ENCODE results near the gene GIMAP4.
A peak's percentile ranks its signal among the peaks of the same experiment; 100 is the strongest.
"Not testable (repeated sequence)": the region's sequence is repeated elsewhere in the genome, so short reads cannot be mapped to it uniquely, and the experiment has no call there.

The GIMAP4 gene

DNA sequence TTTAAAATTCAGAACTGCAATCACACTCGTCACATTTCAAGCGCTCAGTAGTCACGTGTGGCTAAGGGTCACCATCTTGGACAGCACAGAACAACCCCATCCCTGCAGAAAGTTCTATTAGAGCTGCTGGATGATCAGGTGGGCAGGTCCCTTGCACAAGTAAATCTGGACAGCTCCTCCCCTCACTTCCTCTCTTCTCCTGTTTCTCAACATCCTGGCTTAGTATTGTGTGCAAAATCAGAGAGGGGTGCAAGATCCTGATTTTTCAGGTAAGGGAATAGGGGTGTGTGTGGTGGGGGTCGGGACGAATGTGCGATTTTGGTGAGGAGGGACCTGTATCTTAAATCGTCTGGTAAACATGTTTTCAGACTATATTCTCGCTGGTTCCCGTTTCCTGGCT is at the start of gene GIMAP4:
GIMAP4 (plus strand) TSS at position 222 of the 400 bp plus-strand sequence. CDS start 2,512 bp downstream, outside the sequence.
- DNase-seq (ENCODE audit: low spot score in 2 of 2) (no peak), ATAC-seq (ENCODE audit: low read depth) (no peak)
- Mint-ChIP-seq H3K36me3 (no peaks in the 10 kb centered on the region), H3K27me3 (peaks cover 7% of the 10 kb centered on the region), H3K4me1 (peaks cover 8% of the 10 kb centered on the region), H3K27ac (no peak within 1 kb of the TSS), H3K4me3 (peak within 1 kb of the TSS; percentile 21), H3K9me3 (no peaks in the 10 kb centered on the region)

DNA sequence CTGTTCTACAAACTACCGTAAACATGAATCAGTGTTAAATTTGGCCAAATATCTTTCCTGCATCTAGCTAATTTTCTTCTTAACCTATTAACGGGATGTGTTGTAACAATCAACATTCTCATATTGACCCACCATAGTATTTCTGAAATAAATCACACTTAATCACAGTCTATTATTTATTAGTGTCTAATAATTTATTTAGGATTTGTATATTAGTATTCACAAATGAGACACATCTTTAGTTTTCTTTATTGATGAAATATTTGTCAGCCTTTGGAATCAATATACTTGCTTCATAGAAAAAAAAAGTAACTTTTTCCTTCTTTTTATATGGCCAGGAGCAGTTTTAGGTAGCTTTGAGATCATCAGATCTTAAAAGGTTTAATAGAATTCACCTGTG is 47.9 kb upstream of the GIMAP4 start:
- ATAC-seq (ENCODE audit: low read depth) (no peak), DNase-seq (ENCODE audit: low spot score in 2 of 2) (no peak)
- H3K27me3 Mint-ChIP-seq: peaks cover 5% of the 10 kb centered on the region
- no peaks in the 10 kb centered on the region for H3K9me3 Mint-ChIP-seq
- H3K4me1 Mint-ChIP-seq: peaks cover 3% of the 10 kb centered on the region
- H3K4me3 Mint-ChIP-seq: no peak overlapping the region
- H3K36me3 Mint-ChIP-seq: no peaks in the 10 kb centered on the region
- no peak overlapping the region for H3K27ac Mint-ChIP-seq

- Mint-ChIP-seq H3K4me1 (no peaks in the 10 kb centered on the region), H3K27me3 (peaks cover 5% of the 10 kb centered on the region), H3K36me3 (no peaks in the 10 kb centered on the region), H3K9me3 (no peaks in the 10 kb centered on the region), H3K4me3 (no peak overlapping the region), H3K27ac (no peak overlapping the region)
- ATAC-seq (ENCODE audit: low read depth) (no peak), DNase-seq (ENCODE audit: low spot score in 2 of 2) (no peak)
Measured at GRCh38 chr7:150520145-150520544, 47.0 kb upstream of the GIMAP4 start.

- not testable (repeated sequence) for H3K4me3 Mint-ChIP-seq; ATAC-seq (ENCODE audit: low read depth)
Measured at GRCh38 chr7:150522931-150523330, 44.3 kb upstream of the GIMAP4 start.

DNA sequence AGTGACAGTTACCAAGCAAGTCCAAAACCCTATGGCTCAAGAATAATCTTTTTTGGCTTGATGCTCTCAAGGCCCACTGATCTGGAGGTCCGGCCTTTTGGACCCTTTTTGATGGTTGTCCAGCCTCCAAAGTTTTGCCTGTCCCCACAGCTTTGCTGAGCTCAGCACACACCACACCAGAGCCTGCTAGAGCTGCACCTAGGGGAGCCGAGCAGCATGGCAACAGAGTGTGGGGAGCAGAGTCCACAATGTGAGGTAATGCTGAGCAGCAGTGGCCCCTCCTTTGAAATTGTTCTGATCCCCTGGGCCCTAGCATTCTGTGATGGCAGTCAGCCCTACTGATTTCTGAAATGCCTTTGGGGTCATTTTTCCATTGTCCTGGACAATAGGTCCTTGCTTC is 43.2 kb upstream of the GIMAP4 start:
- no peak overlapping the region for H3K4me3 Mint-ChIP-seq
- DNase-seq (ENCODE audit: low spot score in 2 of 2) (no peak), ATAC-seq (ENCODE audit: low read depth) (no peak)
- peaks cover 5% of the 10 kb centered on the region for H3K27me3 Mint-ChIP-seq
- no peaks in the 10 kb centered on the region for H3K36me3 Mint-ChIP-seq
- no peaks in the 10 kb centered on the region for H3K4me1 Mint-ChIP-seq
- no peak overlapping the region for H3K27ac Mint-ChIP-seq
- peaks cover 3% of the 10 kb centered on the region for H3K9me3 Mint-ChIP-seq

More at GRCh38 chr7:150522931-150523330, 44.3 kb upstream of the GIMAP4 start:
- H3K36me3 Mint-ChIP-seq; H3K27ac Mint-ChIP-seq; DNase-seq (ENCODE audit: low spot score in 2 of 2); H3K4me1 Mint-ChIP-seq; H3K9me3 Mint-ChIP-seq; H3K27me3 Mint-ChIP-seq: not testable (repeated sequence)

DNA sequence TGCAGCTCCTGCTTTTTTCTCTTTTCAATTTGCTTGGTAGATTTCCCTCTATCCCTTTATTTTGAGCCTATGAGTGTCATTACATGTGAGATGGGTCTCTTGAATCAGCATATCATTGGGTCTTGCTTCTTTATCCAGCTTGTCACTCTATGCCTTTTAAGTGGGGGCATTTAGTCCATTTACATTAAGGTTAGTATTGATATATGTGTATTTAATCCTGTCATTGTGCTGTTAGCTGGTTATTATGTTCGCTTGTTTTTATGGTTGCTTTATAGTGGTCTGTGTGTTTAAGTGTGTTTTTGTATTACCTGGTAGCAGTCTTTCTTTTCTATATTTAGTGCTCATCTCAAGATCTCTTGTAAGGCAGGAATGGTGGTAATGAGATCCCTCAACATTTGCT is 35.5 kb upstream of the GIMAP4 start:
- H3K36me3 Mint-ChIP-seq: peaks cover 11% of the 10 kb centered on the region
- H3K4me3 Mint-ChIP-seq: no peak overlapping the region
- no peak overlapping the region for H3K27ac Mint-ChIP-seq
- peaks cover 20% of the 10 kb centered on the region for H3K9me3 Mint-ChIP-seq
- no peaks in the 10 kb centered on the region for H3K4me1 Mint-ChIP-seq
- ATAC-seq (ENCODE audit: low read depth) (no peak), DNase-seq (ENCODE audit: low spot score in 2 of 2) (no peak)
- H3K27me3 Mint-ChIP-seq: peaks cover 16% of the 10 kb centered on the region

DNA sequence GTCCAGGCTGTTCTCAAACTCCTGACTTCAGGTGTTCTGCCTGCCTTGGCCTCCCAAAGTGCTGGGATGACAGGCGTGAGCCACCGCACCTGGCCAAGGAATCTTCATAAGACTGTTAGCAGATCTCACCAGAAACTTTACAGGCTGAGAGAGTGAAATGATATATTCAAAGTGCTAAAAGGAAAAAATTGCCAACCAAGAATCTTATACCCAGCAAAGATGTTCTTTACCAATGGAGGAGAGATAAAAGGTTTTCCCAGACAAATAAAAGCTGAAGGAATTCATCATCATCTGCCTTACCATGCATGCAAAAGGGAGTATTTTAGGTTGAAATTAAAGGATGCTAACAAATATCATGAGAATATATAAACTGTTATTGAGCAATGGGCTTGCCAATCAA is 28.9 kb upstream of the GIMAP4 start:
- peaks cover 7% of the 10 kb centered on the region for H3K36me3 Mint-ChIP-seq
- H3K4me3 Mint-ChIP-seq: no peak overlapping the region
- peaks cover 13% of the 10 kb centered on the region for H3K9me3 Mint-ChIP-seq
- DNase-seq (ENCODE audit: low spot score in 2 of 2) (no peak), ATAC-seq (ENCODE audit: low read depth) (no peak)
- peaks cover 9% of the 10 kb centered on the region for H3K27me3 Mint-ChIP-seq
- no peaks in the 10 kb centered on the region for H3K4me1 Mint-ChIP-seq
- no peak overlapping the region for H3K27ac Mint-ChIP-seq

GRCh38 chr7:150553163-150553562 is 14.0 kb upstream of the GIMAP4 start:
- Mint-ChIP-seq H3K4me1 (no peaks in the 10 kb centered on the region), H3K27me3 (peaks cover 7% of the 10 kb centered on the region), H3K27ac (no peak overlapping the region), H3K36me3 (peaks cover 2% of the 10 kb centered on the region), H3K4me3 (no peak overlapping the region), H3K9me3 (peaks cover 10% of the 10 kb centered on the region)
- ATAC-seq (ENCODE audit: low read depth): no peak
- no peak for DNase-seq (ENCODE audit: low spot score in 2 of 2)

DNA sequence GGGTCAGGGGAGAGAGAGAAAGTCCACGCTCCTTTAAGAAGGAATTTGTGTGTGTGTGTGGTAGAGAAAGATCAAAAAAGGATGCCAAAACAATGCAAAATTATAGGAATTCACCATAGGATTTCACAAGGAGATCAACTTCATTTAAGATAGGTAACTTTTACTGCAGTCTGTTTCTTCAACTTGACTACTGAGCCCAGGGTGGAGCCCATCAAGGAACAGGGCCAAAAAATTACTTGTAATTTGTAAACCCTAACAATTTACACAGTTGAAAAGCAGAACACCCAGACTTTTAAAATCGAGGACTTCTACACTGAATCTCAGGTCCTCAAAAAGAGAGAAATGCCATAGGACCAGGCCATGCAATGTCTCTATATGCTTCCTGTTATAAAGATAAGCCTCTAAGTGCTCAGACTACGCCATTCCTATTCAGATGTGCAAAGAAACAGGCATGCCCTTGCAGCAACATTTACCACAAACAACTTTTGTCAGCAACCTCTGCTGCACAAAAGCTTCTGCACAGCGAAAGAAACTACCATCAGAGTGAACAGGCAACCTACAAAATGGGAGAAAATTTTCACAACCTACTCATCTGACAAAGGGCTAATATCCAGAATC is 10.6 kb upstream of the GIMAP4 start:
- ATAC-seq (ENCODE audit: low read depth) (no peak), DNase-seq (ENCODE audit: low spot score in 2 of 2) (no peak)
- H3K27ac Mint-ChIP-seq: no peak overlapping the region
- H3K4me3 Mint-ChIP-seq: no peak overlapping the region
- H3K4me1 Mint-ChIP-seq: no peaks in the 10 kb centered on the region
- H3K36me3 Mint-ChIP-seq: no peaks in the 10 kb centered on the region
- H3K27me3 Mint-ChIP-seq: peaks cover 4% of the 10 kb centered on the region
- peaks cover 12% of the 10 kb centered on the region for H3K9me3 Mint-ChIP-seq

GRCh38 chr7:150560486-150560885 is 6.7 kb upstream of the GIMAP4 start:
- ATAC-seq (ENCODE audit: low read depth) (no peak), DNase-seq (ENCODE audit: low spot score in 2 of 2) (no peak)
- no peak overlapping the region for H3K4me3 Mint-ChIP-seq
- peaks cover 9% of the 10 kb centered on the region for H3K9me3 Mint-ChIP-seq
- peaks cover 2% of the 10 kb centered on the region for H3K27me3 Mint-ChIP-seq
- no peaks in the 10 kb centered on the region for H3K4me1 Mint-ChIP-seq
- H3K27ac Mint-ChIP-seq: no peak overlapping the region
- H3K36me3 Mint-ChIP-seq: no peaks in the 10 kb centered on the region

GRCh38 chr7:150562919-150563318 is 4.3 kb upstream of the GIMAP4 start:
- Mint-ChIP-seq H3K4me3 (no peak overlapping the region), H3K9me3 (peaks cover 9% of the 10 kb centered on the region), H3K36me3 (no peaks in the 10 kb centered on the region), H3K27me3 (peaks cover 7% of the 10 kb centered on the region), H3K4me1 (peaks cover 2% of the 10 kb centered on the region), H3K27ac (no peak overlapping the region)
- ATAC-seq (ENCODE audit: low read depth) (no peak), DNase-seq (ENCODE audit: low spot score in 2 of 2) (no peak)

- DNase-seq (ENCODE audit: low spot score in 2 of 2): no peak
- ATAC-seq (ENCODE audit: low read depth): no peak
- Mint-ChIP-seq H3K36me3 (no peaks in the 10 kb centered on the region), H3K9me3 (peaks cover 9% of the 10 kb centered on the region), H3K27me3 (peaks cover 7% of the 10 kb centered on the region), H3K4me3 (no peak overlapping the region), H3K4me1 (peaks cover 2% of the 10 kb centered on the region), H3K27ac (no peak overlapping the region)
Measured at GRCh38 chr7:150564006-150564405, 3.2 kb upstream of the GIMAP4 start.

DNA sequence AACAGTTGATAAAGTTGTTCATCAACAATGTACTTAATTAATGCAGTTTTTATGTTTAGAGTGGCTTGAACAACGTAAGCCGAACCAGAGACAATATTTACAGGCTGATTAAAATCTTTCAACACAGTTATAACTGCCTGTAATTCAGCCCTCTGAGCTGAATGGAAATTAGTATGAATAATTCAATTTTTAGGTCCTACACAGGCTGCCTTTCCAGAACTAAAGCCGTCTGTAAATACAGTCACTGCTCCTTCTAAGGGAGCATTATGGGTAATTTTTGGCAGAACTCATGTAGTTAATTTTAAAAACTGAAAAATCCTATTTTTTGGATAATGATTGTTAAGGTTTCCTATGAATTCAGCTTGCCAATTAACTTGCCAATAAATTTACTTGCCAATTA is 2.6 kb upstream of the GIMAP4 start:
- Mint-ChIP-seq H3K9me3 (peaks cover 8% of the 10 kb centered on the region), H3K4me1 (peaks cover 8% of the 10 kb centered on the region)
- no peak for ATAC-seq (ENCODE audit: low read depth)

GRCh38 chr7:150565239-150565638 is 2.0 kb upstream of the GIMAP4 start:
- H3K27ac Mint-ChIP-seq: no peak overlapping the region

More for the DNA sequence above, 2.6 kb upstream of the GIMAP4 start:
- Mint-ChIP-seq H3K4me3 (no peak overlapping the region), H3K27ac (no peak overlapping the region), H3K27me3 (peaks cover 7% of the 10 kb centered on the region), H3K36me3 (no peaks in the 10 kb centered on the region)
- no peak for DNase-seq (ENCODE audit: low spot score in 2 of 2)

DNA sequence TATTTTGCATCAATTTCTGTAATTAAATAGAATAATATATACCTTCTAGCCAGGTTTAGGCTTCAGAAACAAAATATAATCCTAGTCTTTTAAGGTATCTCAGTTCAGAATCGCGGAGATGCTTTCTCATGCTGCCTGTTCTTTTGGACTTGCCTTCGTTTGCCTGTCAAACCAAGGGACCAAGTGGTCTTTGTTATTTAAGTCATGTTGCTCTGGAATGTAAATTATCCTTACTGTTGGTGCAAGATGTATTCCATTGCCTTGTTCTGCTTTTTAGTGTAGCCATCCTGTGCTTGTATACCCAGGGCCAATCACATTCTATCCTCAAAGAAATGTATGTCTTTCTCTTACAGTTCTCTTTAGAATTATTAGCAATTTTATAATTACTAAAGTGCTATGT is 1.1 kb upstream of the GIMAP4 start:
- peaks cover 7% of the 10 kb centered on the region for H3K27me3 Mint-ChIP-seq
- ATAC-seq (ENCODE audit: low read depth) (no peak), DNase-seq (ENCODE audit: low spot score in 2 of 2) (no peak)
- no peaks in the 10 kb centered on the region for H3K36me3 Mint-ChIP-seq
- H3K4me3 Mint-ChIP-seq: no peak overlapping the region
- peaks cover 8% of the 10 kb centered on the region for H3K4me1 Mint-ChIP-seq
- H3K27ac Mint-ChIP-seq: no peak overlapping the region
- H3K9me3 Mint-ChIP-seq: peaks cover 1% of the 10 kb centered on the region

More at GRCh38 chr7:150565239-150565638, 2.0 kb upstream of the GIMAP4 start:
- ATAC-seq (ENCODE audit: low read depth): no peak
- DNase-seq (ENCODE audit: low spot score in 2 of 2): no peak
- Mint-ChIP-seq H3K4me1 (peaks cover 8% of the 10 kb centered on the region), H3K9me3 (peaks cover 4% of the 10 kb centered on the region), H3K4me3 (no peak overlapping the region), H3K36me3 (no peaks in the 10 kb centered on the region), H3K27me3 (peaks cover 7% of the 10 kb centered on the region)
